Measurements from ENCODE around the gene LPIN3. TPM values are rescaled to one million over a fixed set of nuclear protein-coding genes. Genes with fewer than 3 reads are reported as not detected.

Gene LPIN3
- total RNA-seq, 1 experiment from 2014 or later = 13.9 TPM

- no peak for DNase-seq (ENCODE audit: low read depth)
- in situ Hi-C loops (cut with HindIII; ENCODE audit: low pct_unique_long_range_greater_than_20kb, low sequenced_read_pairs) = no loop called here
Measured at GRCh38 chr20:41344477-41344876, 3.9 kb downstream of the LPIN3 start.

GRCh38 chr20:41344938-41345728 is 4.5 kb downstream of the LPIN3 start:
- in situ Hi-C loops (cut with HindIII; ENCODE audit: low pct_unique_long_range_greater_than_20kb, low sequenced_read_pairs) = no loop called here
- no peak for DNase-seq (ENCODE audit: low read depth)

- in situ Hi-C loops (cut with HindIII; ENCODE audit: low pct_unique_long_range_greater_than_20kb, low sequenced_read_pairs) = no loop called here
- DNase-seq (ENCODE audit: low read depth) = no peak
Measured at GRCh38 chr20:41345729-41346067, 5.1 kb downstream of the LPIN3 start.

- no peak for DNase-seq (ENCODE audit: low read depth)
- in situ Hi-C loops (cut with HindIII; ENCODE audit: low pct_unique_long_range_greater_than_20kb, low sequenced_read_pairs) = no loop called here
Measured at GRCh38 chr20:41347523-41348429, 7.2 kb downstream of the LPIN3 start.

- in situ Hi-C loops (cut with HindIII; ENCODE audit: low pct_unique_long_range_greater_than_20kb, low sequenced_read_pairs) = no loop called here
- DNase-seq (ENCODE audit: low read depth) = no peak
Measured at GRCh38 chr20:41348430-41349172, 8.0 kb downstream of the LPIN3 start.

- DNase-seq (ENCODE audit: low read depth) = no peak
- in situ Hi-C loops (cut with HindIII; ENCODE audit: low pct_unique_long_range_greater_than_20kb, low sequenced_read_pairs) = no loop called here
Measured at GRCh38 chr20:41349266-41349665, 8.6 kb downstream of the LPIN3 start.

- in situ Hi-C loops (cut with HindIII; ENCODE audit: low pct_unique_long_range_greater_than_20kb, low sequenced_read_pairs) = no loop called here
- DNase-seq (ENCODE audit: low read depth) = no peak
Measured at GRCh38 chr20:41349943-41350342, 9.3 kb downstream of the LPIN3 start.

GRCh38 chr20:41350408-41350962 is 9.9 kb downstream of the LPIN3 start:
- in situ Hi-C loops (cut with HindIII; ENCODE audit: low pct_unique_long_range_greater_than_20kb, low sequenced_read_pairs) = no loop called here
- DNase-seq (ENCODE audit: low read depth) = no peak

- no peak for DNase-seq (ENCODE audit: low read depth)
- in situ Hi-C loops (cut with HindIII; ENCODE audit: low pct_unique_long_range_greater_than_20kb, low sequenced_read_pairs) = no loop called here
Measured at GRCh38 chr20:41352106-41352505, 11.5 kb downstream of the LPIN3 start.

GRCh38 chr20:41352666-41353065 is 12.0 kb downstream of the LPIN3 start:
- DNase-seq (ENCODE audit: low read depth) = no peak
- in situ Hi-C loops (cut with HindIII; ENCODE audit: low pct_unique_long_range_greater_than_20kb, low sequenced_read_pairs) = no loop called here

GRCh38 chr20:41353530-41353929 is 12.9 kb downstream of the LPIN3 start:
- in situ Hi-C loops (cut with HindIII; ENCODE audit: low pct_unique_long_range_greater_than_20kb, low sequenced_read_pairs) = no loop called here
- DNase-seq (ENCODE audit: low read depth) = no peak

- no peak for DNase-seq (ENCODE audit: low read depth)
- in situ Hi-C loops (cut with HindIII; ENCODE audit: low pct_unique_long_range_greater_than_20kb, low sequenced_read_pairs) = no loop called here
Measured at GRCh38 chr20:41355192-41355591, 14.6 kb downstream of the LPIN3 start.

- DNase-seq (ENCODE audit: low read depth) = no peak
- in situ Hi-C loops (cut with HindIII; ENCODE audit: low pct_unique_long_range_greater_than_20kb, low sequenced_read_pairs) = no loop called here
Measured at GRCh38 chr20:41355598-41356203, 15.1 kb downstream of the LPIN3 start.

GRCh38 chr20:41356951-41357350 is 16.3 kb downstream of the LPIN3 start:
- no peak for DNase-seq (ENCODE audit: low read depth)
- in situ Hi-C loops (cut with HindIII; ENCODE audit: low pct_unique_long_range_greater_than_20kb, low sequenced_read_pairs) = no loop called here

- in situ Hi-C loops (cut with HindIII; ENCODE audit: low pct_unique_long_range_greater_than_20kb, low sequenced_read_pairs) = no loop called here
- DNase-seq (ENCODE audit: low read depth) = no peak
Measured at GRCh38 chr20:41357424-41358163, 17.0 kb downstream of the LPIN3 start.

GRCh38 chr20:41358230-41358629 is 17.6 kb downstream of the LPIN3 start:
- in situ Hi-C loops (cut with HindIII; ENCODE audit: low pct_unique_long_range_greater_than_20kb, low sequenced_read_pairs) = no loop called here

GRCh38 chr20:41358717-41359116 is 18.1 kb downstream of the LPIN3 start:
- no peak for DNase-seq (ENCODE audit: low read depth)
- in situ Hi-C loops (cut with HindIII; ENCODE audit: low pct_unique_long_range_greater_than_20kb, low sequenced_read_pairs) = no loop called here

More at GRCh38 chr20:41358230-41358629, 17.6 kb downstream of the LPIN3 start:
- no peak for DNase-seq (ENCODE audit: low read depth)

All from Caki2 (cell line).